Measurements from ENCODE around the gene FBXL20. TPM values are rescaled to one million over a fixed set of nuclear protein-coding genes. Genes with fewer than 3 reads are reported as not detected.

FBXL20 gene
- total and polyA plus RNA-seq, 2 donors (not counting 3 experiments of a cell fraction or from before 2014, with no cell fraction given), result 4.6 to 18.0 TPM

GRCh38 chr17:39365242-39365641 lies 36.2 kb downstream of the FBXL20 start:
- ChIA-PET POLR2A (no interaction called here), CTCF (interaction anchor here (0.7 to 1.9 kb wide), 3 partner anchors 13 to 69 kb away, joined by 3 to 12 read pairs (median 3); no protein-coding TSS in a partner anchor)

More at GRCh38 chr17:39365242-39365641, 36.2 kb downstream of the FBXL20 start:
- Histone ChIP-seq H3K4me2 (ENCODE audit: insufficient read depth, low read length) (no peak overlapping the region), H3K36me3 (ENCODE audit: control insufficient read depth in 2 of 2, extremely low read depth in 1 of 2, insufficient read depth in 2 of 2, low read length in 2 of 2) (no peaks in the 10 kb centered on the region), H2AFZ (ENCODE audit: low read depth, low read length) (no peak overlapping the region), H3K9me3 (replicated peaks; ENCODE audit: control insufficient read depth, insufficient read depth, low read length) (no peaks in the 10 kb centered on the region), H3K79me2 (ENCODE audit: control insufficient read depth, insufficient read depth, low read length) (no peaks in the 10 kb centered on the region), H3K9ac (replicated peaks; ENCODE audit: extremely low read depth, insufficient read depth, low read length) (no peak overlapping the region), H3K4me3 (replicated peaks in 1 of 3; ENCODE audit: insufficient read depth in 1 of 3, low read depth in 1 of 3, low read length in 3 of 3) (no peak overlapping the region), H3K27ac (ENCODE audit: insufficient read depth, low read depth, low read length) (no peak overlapping the region), H3K9me1 (replicated peaks; ENCODE audit: control insufficient read depth, extremely low read depth, insufficient read depth, low read length) (no peaks in the 10 kb centered on the region), H3K27me3 (ENCODE audit: control insufficient read depth in 2 of 2, insufficient read depth in 2 of 2, low read length in 2 of 2) (no peaks in the 10 kb centered on the region), H3K4me1 (ENCODE audit: control insufficient read depth, extremely low read depth, insufficient read depth, low read length) (no peaks in the 10 kb centered on the region), H4K20me1 (replicated peaks; ENCODE audit: control insufficient read depth, extremely low read depth, insufficient read depth, low read length) (peaks cover 3% of the 10 kb centered on the region)
- BruUV-seq (replicated peaks), result no TSS peak
- DNase-seq (ENCODE audit: low read depth, low spot score) (no peak), FAIRE-seq (no peak)
- dilution Hi-C loops (cut with MboI; ENCODE audit: extremely low pct_ligation_motif_present, low sequenced_read_pairs), result no loop called here
- intact Hi-C loops (cut with micrococcal nuclease), result no loop called here
- TF ChIP-seq POLR2AphosphoS5 (IDR thresholded peaks at IDR 0.05; ENCODE audit: insufficient read depth, low read depth, low read length), result no peak
- no peak for TF ChIP-seq FOS (IDR thresholded peaks at IDR 0.05; ENCODE audit: borderline replicate concordance, insufficient read depth, low read length)
- TF ChIP-seq MAX (IDR thresholded peaks at IDR 0.05; ENCODE audit: insufficient read depth, insufficient read length), result no peak
- no peak for TF ChIP-seq CTCF (IDR thresholded peaks at IDR 0.05; ENCODE audit: extremely low read depth in 1 of 2, insufficient read depth in 1 of 2, low read depth in 1 of 2, low read length in 2 of 2)
- TF ChIP-seq GATA2 (IDR thresholded peaks at IDR 0.05; ENCODE audit: insufficient read depth, insufficient read length, low read depth, low read length), result no peak
- TF ChIP-seq POLR2A (IDR thresholded peaks at IDR 0.05; ENCODE audit: low read depth, low read length), result no peak
- TF ChIP-seq JUN (IDR thresholded peaks at IDR 0.05; ENCODE audit: borderline replicate concordance, insufficient read depth, insufficient read length, low read depth), result no peak
- TF ChIP-seq EZH2 (IDR thresholded peaks at IDR 0.05; ENCODE audit: borderline replicate concordance, low read depth, low read length, severe bottlenecking), result no peak
- no peak for TF ChIP-seq MYC (IDR thresholded peaks at IDR 0.05; ENCODE audit: low read depth, low read length)

Measured in endothelial cell of umbilical vein (primary cell).